PC-3 (cell line): Measurements from ENCODE around the gene DICER1.

ENCODE experiments used
- EZH2 ChIP-seq: fragments of 300-600 bp; sonication (generic); IDR thresholded peaks from one replicate; pipeline ENCODE4 v1.6.1; 2017; ENCODE audit warnings: antibody characterized with exemption, mild to moderate bottlenecking, low read length; ENCODE audit not compliant: unreplicated experiment
- EZH2phosphoT487 ChIP-seq: fragments of 300-600 bp; sonication (generic); IDR thresholded peaks from 2 replicates; pipeline ENCODE4 v1.6.1; 2018; ENCODE audit warnings: mild to moderate bottlenecking, antibody characterized with exemption, low read length, borderline replicate concordance
- TF ChIP-seq, protein P1 (sequence below): fragments of 300-600 bp; sonication (generic); conservative IDR thresholded peaks from 2 replicates; pipeline ENCODE4 v1.5.1; 2017; ENCODE audit warnings: antibody characterized with exemption, low read depth, mild to moderate bottlenecking, low read length

DNA sequence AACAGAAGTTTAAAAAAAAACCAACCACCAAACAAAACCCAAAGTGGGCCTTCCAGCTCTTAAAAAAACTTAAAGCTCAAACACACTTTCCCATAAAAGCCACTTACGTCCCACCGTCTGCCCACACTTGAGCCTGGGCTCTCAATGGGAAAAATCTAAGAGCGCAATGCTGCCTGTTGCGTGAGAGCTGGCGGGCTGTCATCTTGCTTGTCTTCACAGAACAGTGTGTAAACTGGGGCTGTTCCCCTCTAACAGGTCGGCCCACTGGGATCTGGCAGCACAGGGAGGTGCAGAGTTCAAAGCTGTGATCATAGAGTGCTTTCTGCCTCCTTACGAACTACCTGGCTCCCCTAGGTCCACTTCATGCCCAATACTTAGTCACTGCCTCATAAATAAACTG lies 80.0 kb downstream of the DICER1 start:
- TF ChIP-seq, protein P1, sequence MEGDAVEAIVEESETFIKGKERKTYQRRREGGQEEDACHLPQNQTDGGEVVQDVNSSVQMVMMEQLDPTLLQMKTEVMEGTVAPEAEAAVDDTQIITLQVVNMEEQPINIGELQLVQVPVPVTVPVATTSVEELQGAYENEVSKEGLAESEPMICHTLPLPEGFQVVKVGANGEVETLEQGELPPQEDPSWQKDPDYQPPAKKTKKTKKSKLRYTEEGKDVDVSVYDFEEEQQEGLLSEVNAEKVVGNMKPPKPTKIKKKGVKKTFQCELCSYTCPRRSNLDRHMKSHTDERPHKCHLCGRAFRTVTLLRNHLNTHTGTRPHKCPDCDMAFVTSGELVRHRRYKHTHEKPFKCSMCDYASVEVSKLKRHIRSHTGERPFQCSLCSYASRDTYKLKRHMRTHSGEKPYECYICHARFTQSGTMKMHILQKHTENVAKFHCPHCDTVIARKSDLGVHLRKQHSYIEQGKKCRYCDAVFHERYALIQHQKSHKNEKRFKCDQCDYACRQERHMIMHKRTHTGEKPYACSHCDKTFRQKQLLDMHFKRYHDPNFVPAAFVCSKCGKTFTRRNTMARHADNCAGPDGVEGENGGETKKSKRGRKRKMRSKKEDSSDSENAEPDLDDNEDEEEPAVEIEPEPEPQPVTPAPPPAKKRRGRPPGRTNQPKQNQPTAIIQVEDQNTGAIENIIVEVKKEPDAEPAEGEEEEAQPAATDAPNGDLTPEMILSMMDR, result no peak
- TF ChIP-seq EZH2 (no peak), EZH2phosphoT487 (no peak)
